GM19238 (cell line): Measurements from ENCODE around the gene OPRD1.

Experiments
- DNase-seq: peaks from one replicate; pipeline ENCODE4 v3.0.0; 2011; ENCODE audit warnings: low spot score; ENCODE audit not compliant: insufficient read length

Gene OPRD1

GRCh38 chr1:28882009-28882628, 70.1 kb downstream of the OPRD1 start:
- DNase-seq = peak; percentile 61

DNA sequence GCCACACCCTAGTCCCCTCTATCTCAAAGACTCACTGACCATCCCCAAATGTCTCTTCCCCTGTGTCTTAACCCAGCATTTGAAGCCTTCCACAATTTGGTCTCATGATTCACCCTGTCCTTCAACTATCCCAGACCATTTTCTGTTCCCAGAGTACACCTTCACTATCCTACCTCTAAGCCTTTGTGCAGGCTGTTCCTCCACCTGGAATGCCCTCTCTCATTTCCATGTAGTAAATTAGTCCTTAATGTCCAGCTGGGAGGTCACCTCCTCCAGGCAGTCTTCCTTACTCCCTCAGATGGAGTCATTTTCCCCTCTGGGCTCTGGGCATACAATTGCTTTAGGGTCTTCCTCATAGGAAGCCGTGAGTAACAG, 71.3 kb downstream of the OPRD1 start:
- DNase-seq = no peak

- no peak for DNase-seq
Observed at GRCh38 chr1:28885472-28885877, 73.5 kb downstream of the OPRD1 start.

DNA sequence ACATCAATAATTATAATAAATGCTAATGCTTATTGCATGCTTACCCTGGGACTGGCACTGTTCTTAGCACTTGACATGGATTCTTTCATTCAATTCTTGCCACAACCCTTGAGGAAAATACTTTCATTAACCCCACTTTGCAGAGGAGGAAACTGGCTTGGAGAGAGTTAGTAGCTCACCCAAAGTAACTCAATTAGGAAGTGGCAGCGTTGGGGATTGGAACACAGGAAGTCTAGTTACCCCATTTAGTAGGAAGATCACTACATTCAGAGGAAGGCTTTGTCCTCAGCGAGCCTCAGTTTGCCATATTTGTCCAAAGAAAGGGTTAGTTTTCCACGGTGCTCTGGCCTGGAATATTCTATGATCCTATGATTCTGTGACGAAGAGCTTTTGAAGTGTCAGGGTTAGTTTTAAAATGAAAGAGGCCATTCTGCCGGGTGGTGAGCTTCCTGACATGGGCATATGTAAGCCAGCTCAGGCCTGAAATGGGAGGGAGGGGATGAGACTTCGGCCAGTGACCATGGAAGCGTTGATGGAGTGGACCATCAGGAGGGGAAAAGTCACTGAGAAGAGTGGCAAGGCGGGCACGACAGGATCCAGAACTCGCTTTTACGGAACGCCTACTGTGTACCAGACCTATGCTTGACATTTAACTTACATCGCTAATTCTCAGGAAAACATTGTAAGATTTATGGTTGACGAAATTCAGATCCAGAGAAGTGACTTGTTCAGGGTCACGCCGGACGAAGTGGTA, 74.2 kb downstream of the OPRD1 start:
- no peak for DNase-seq

DNA sequence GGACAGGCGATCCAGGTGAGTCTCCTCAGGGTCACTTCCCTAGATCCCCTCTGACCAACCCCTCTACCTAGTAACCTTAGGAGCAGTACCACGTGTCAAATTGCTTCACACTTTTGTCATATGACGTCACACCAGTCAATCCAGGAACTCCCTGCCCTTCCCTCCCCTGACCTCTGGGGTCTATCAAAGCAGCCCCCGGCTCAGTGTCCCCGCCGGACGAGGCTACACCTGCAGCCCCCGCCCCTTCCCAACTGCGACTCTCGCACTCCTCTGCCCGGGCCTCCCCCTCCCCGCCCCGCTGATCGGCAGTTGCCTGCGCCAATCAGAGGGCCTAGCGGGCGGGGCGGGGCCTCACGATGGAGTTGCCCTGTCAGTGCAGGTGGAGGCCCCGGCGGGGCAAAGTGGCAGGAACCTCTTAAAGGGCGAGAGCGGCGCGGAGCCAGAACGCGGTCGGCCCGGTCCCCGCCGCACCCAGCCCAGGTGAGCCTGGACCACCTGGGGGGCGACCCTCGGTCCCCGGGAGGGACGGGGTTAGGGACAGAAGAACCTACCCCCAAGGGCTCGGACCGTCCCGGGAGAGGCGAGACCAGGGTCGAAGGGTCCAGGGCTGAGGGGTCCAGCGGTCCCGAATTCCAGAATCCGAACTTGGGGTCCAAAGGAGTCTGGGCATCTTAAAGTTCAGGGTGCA, 74.9 kb downstream of the OPRD1 start:
- peak; percentile 92 for DNase-seq

- DNase-seq = peak; percentile 13
Observed at GRCh38 chr1:28887419-28887834, 75.5 kb downstream of the OPRD1 start.

DNA sequence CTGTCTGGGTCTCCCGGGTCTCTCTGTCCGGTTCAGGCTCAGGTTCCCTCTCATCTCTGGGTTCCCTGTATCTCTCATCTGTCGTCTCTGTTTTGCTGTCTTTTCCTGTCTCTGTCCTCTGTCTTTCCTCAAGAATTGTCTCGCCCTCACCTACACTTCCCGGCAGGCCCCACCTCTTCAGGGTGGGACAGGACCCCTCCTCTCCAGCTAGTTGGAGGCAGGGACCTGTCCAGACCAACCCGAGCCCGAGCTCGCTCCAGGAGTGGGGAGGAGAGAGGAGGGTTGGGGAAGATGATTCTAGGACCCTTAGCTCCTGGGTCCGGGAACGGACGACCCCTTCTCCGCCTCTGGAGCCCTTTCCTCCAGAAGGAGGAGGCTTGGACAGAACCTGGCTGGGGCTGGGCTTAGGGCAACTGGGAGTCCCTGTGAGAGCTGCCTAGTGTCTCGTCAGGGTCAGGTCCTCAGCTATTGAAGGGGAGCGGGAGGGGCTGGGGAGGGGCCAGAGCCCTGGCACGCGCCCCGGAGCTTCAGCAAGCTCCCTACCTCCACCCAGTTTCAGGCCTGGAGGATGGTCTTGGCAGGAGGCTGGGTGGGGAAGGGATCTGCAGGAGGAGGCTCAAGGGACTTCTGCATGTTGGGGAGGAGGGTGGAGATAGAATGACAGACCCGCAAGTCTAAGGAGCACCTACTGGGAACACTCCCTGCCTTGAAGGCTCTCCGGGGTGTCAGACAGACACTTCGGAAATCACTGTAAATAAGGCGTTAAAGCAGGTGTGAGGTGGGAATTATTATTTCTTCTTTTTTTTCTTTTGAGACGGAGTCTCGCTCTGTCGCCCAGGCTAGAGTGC, 76.1 kb downstream of the OPRD1 start:
- DNase-seq = no peak

GRCh38 chr1:28888915-28889314, 76.9 kb downstream of the OPRD1 start:
- no peak for DNase-seq

- DNase-seq = no peak
Observed at GRCh38 chr1:28889357-28889756, 77.4 kb downstream of the OPRD1 start.

- no peak for DNase-seq
Observed at GRCh38 chr1:28890435-28890834, 78.5 kb downstream of the OPRD1 start.

- no peak for DNase-seq
Observed at GRCh38 chr1:28890836-28891235, 78.9 kb downstream of the OPRD1 start.

- DNase-seq = no peak
Observed at GRCh38 chr1:28891256-28891655, 79.3 kb downstream of the OPRD1 start.

DNA sequence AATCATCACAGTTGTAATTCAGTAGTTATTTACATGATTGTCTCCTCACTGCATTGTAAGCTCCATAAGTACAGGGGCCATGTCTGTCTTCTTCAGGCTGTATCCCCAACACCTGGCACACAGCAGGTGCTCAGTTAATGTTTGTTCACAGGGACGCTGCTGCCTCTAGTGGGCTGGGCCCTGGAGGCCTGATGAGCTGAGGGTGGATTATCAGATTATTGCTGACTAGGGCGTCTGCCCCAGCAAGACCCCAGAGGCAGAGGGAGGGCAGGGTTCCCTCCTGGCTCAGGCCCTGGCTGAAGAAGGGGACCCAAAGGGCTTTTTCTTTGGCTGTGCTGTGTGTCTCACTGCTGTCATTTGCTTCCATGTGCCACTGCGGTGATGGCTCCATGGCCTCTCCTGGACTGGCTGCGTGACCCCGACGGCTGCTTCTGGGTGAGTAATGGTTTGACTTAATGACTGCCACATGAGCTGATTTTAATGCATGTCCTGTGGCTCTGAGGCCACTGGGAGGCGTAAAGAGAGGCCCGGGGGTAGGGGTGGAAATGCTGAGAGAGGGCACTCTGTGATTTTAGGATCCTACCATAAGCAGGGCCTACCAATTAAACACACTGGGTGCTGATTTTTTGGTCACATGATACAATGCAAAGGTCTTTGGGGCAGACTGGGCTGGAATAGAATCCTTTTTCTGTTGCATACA, 81.6 kb downstream of the OPRD1 start:
- DNase-seq = no peak

DNA sequence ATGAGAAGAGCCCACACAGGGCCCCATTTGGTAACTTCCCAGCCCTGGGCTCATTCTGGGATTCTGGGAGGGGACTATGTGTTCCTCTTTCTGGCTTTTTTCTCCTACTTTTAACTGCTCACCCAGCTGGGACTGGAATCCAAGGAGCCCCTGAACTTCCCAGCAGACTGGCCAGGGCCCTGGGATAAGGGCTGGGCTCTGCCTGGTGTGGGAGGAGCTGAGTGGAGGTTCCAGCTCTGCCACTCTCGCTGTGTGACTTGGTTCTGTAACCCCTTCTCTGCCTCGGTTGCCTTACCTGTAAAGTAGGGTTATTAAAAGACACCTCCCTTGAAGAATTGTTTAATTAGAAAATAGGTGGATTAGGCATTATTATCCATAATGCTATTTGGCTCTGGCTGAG, 82.8 kb downstream of the OPRD1 start:
- no peak for DNase-seq

DNA sequence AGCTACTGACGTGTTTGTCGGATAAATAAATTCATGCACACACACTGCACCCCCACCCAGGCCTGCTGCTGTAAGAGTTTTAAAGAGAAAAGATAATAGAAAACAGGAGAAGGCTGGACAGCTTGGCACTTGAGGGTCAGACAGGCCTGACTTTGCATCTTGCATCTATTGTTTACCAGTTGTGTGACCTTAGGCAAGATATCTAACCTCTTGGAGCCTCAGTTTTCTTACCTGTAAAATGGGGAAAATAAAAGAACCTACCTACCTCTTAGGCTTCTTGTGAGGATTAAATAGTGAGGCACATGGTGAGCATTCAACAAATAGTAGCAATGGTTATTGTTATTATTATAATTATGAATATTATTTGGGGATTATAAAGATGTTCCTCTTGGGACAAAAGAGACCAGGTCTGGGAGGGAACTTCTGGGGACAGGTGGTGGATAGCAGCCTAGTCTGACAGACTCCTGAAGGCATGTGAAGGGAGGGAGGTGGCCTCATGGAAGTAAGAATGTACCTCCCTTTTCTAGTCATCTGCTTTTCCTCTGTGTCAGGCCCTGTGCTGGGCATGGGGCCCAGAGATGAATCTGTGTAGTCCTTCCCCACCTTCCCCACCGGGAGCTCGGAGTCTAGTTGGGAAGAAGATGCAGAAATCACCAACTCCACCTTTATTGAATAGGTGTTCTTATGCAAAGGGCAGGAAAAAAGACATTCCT, 84.1 kb downstream of the OPRD1 start:
- no peak for DNase-seq

DNA sequence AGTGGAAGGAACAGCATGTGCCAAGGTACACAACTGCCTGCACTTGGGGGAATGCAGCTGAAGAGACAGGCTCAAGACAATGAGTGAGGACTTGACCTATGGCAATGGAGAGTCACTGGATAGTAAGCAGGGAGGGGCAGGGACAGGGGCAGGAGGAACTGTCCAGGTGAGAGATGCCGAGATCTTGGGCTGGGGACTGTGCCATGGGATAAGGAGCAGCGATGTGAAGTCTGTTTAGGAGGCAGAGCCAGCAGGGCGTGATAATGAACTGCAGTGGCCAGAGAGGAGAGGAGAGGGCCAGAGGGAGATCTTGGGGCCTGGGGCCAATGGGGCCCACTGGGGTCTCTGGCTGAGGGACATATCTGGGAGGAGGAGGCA, 84.6 kb downstream of the OPRD1 start:
- no peak for DNase-seq

- no peak for DNase-seq
Observed at GRCh38 chr1:28897789-28898188, 85.8 kb downstream of the OPRD1 start.

DNA sequence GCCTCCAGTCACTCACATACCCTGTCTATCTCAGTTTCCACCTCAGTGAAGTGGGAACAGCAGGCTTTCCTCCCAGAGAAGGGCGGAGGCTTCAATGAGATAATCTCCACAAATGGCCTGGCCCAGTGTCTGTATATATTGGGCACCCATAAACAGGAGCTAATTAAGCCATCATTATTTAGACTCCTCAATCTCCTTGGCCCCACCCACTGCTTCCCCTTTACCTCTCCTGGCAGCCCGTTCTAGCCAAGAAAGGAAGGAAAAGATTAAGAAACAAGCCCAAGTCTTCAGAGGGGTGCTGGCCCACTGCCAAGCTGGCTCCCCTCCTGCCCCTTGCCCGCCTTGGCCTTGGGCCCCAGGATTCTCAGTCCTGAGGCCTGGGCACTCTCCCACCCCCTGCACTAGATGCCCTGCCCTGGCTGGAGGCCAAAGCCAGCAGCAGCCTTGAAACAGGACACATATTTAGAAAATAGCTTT, 86.5 kb downstream of the OPRD1 start:
- DNase-seq = no peak

GRCh38 chr1:28899267-28899666, 87.3 kb downstream of the OPRD1 start:
- DNase-seq = no peak

DNA sequence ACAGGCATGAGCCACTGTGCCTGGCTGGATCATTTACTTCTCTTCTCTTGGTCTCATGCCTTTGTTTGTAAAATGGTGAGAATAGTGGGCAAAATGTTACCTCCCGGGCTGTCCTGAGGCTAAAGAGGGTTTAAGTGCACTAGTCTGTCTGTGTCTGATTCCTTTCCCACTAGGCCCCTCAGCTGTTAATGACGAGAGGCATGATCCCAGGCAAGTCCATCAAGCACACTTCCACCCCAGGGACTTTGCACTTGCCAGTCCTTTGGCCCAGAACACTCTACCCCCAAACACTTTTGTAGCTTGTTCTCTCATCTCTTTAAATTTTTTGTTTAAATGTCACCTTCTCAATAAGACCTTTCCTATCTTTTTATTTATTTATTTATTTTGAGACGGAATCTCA, 88.6 kb downstream of the OPRD1 start:
- no peak for DNase-seq
